SW 1271 (cell line): ENCODE measurements around the gene TOR1A.
"Not testable (repeated sequence)": the region's sequence is repeated elsewhere in the genome, so short reads cannot be mapped to it uniquely, and the experiment has no call there.

Experiments used
- DNase-seq, 2 experiments: peaks; one replicate each; lab custom pipeline; 2025; lab: John Stamatoyannopoulos, UW

TOR1A gene

GRCh38 chr9:129781131-129781530 lies 42.8 kb downstream of the TOR1A start:
- DNase-seq = no peak

GRCh38 chr9:129779560-129780190 lies 44.3 kb downstream of the TOR1A start:
- no peak for DNase-seq

GRCh38 chr9:129778469-129778868 lies 45.5 kb downstream of the TOR1A start:
- no peak for DNase-seq

- no peak for DNase-seq
These were observed 46.2 kb downstream of the TOR1A start for GRCh38 chr9:129777769-129778130.

- peak; percentile 96 to 97 for DNase-seq
These were observed 46.8 kb downstream of the TOR1A start for GRCh38 chr9:129776938-129777768.

- DNase-seq = no peak
These were observed 47.4 kb downstream of the TOR1A start for GRCh38 chr9:129776566-129776937.

- DNase-seq = not testable (repeated sequence)
These were observed 47.8 kb downstream of the TOR1A start for GRCh38 chr9:129776096-129776495.

GRCh38 chr9:129775448-129775798 lies 48.5 kb downstream of the TOR1A start:
- no peak for DNase-seq

- DNase-seq = no peak
These were observed 49.0 kb downstream of the TOR1A start for GRCh38 chr9:129774791-129775447.

GRCh38 chr9:129773262-129774048 lies 50.5 kb downstream of the TOR1A start:
- DNase-seq = no peak

- DNase-seq = no peak
These were observed 53.2 kb downstream of the TOR1A start for GRCh38 chr9:129770741-129771140.

- DNase-seq = no peak
These were observed 54.3 kb downstream of the TOR1A start for GRCh38 chr9:129769669-129770068.

- no peak for DNase-seq
These were observed 55.5 kb downstream of the TOR1A start for GRCh38 chr9:129768486-129768885.

- DNase-seq = no peak
These were observed 58.1 kb downstream of the TOR1A start for GRCh38 chr9:129765764-129766317.

GRCh38 chr9:129762985-129763926 lies 60.7 kb downstream of the TOR1A start:
- DNase-seq = no peak
